Ascending aorta (tissue), 2 donors: Measurements from ENCODE around the gene TMTC1. TPM values are rescaled to one million over a fixed set of nuclear protein-coding genes. Genes with fewer than 3 reads are reported as not detected.

Experiments
- DNase-seq, 2 donors: peaks; one replicate each; pipeline ENCODE4 v3.0.0-alpha.2; 2019; ENCODE audit warnings: low spot score in 2 of 2
- H3K27ac ChIP-seq, 2 donors: fragments of 200-600 bp; sonication (generic); one replicate each; pipeline ENCODE4 v1.5.1; 2016 to 2017; ENCODE audit warnings: mild to moderate bottlenecking in 1 of 2
- H3K27me3 ChIP-seq: fragments of 200-600 bp; sonication (generic); one replicate; pipeline ENCODE4 v1.5.1; 2017
- H3K36me3 ChIP-seq, 2 donors: fragments of 200-600 bp; sonication (generic); one replicate each; pipeline ENCODE4 v1.5.1; 2016
- H3K4me1 ChIP-seq, 2 donors: fragments of 200-600 bp; sonication (generic); one replicate each; pipeline ENCODE4 v1.5.1; 2016 to 2017; ENCODE audit warnings: mild to moderate bottlenecking in 1 of 2
- H3K4me3 ChIP-seq, 2 donors: fragments of 200-600 bp; sonication (generic); one replicate each; pipeline ENCODE4 v1.5.1; 2016 to 2017; ENCODE audit warnings: mild to moderate bottlenecking in 1 of 2
- H3K9me3 ChIP-seq, 2 donors: fragments of 200-600 bp; sonication (generic); one replicate each; pipeline ENCODE4 v1.5.1; 2016
- intact Hi-C: fragments of 100-400 bp; cut with DNase I; formaldehyde crosslinking; loops from one replicate; pipeline ENCODE4 v1.15.1; 2023
- total RNA-seq: library from RNA; depleted of rRNA; stranded (reverse); fragments of >200 nt; gene quantifications from one replicate; pipeline ENCODE4 v1.1.0, GENCODE V29; 2016
- TF ChIP-seq, protein P1 (sequence below), 3 experiments: fragments of 200-600 bp in 2 of 3; fragments of 450-650 bp in 1 of 3; sonication (generic) in 2 of 3; IDR thresholded peaks; one replicate each; pipeline ENCODE4 v1.5.1; 2016 to 2019; ENCODE audit warnings: antibody characterized with exemption in 3 of 3, mild to moderate bottlenecking in 1 of 3, moderate library complexity in 1 of 3

TMTC1 gene
- total RNA-seq, 1 donor from 2014 or later: 176 TPM

DNA sequence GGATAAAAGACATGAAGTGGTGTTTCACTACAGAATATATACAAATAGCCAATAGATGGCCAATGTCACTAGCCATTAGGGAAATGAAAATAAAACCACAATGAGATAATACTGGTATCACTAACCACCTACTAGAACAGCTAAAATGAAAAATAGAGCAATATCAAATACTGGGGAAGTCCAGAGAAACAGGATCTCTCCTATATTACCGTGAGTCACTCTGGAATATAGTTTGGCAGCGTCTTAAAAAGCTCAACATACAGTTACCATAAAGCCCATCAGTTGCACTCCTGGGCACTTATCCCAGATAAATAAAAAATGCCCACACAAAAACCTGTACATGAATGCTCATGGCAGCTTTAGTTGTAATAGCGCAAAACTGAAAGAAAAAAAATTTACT lies 101.7 kb downstream of the TMTC1 start:
- H3K9me3 ChIP-seq: no peaks in the 10 kb centered on the region

DNA sequence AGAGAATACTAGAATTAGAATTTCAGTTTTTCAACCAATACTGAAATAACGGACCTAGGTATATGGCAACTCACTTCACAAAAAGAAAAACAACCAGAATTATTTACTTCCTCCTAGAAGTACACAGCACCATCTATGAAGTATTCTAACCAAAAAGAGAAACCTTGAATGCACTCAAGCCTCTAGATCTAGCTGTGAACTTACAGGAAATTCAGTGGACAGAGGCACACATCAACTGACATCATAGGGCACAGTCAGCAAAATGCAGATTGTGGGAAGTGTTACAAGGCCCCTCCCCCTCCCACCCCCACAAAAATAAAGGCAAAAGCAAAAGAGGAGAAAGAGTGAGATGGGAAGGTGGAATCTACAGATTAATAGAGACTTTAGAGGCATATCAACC lies 102.4 kb downstream of the TMTC1 start:
- peaks cover 0 to 4% of the 10 kb centered on the region in 2 donors for H3K4me1 ChIP-seq
- TF ChIP-seq, protein P1, sequence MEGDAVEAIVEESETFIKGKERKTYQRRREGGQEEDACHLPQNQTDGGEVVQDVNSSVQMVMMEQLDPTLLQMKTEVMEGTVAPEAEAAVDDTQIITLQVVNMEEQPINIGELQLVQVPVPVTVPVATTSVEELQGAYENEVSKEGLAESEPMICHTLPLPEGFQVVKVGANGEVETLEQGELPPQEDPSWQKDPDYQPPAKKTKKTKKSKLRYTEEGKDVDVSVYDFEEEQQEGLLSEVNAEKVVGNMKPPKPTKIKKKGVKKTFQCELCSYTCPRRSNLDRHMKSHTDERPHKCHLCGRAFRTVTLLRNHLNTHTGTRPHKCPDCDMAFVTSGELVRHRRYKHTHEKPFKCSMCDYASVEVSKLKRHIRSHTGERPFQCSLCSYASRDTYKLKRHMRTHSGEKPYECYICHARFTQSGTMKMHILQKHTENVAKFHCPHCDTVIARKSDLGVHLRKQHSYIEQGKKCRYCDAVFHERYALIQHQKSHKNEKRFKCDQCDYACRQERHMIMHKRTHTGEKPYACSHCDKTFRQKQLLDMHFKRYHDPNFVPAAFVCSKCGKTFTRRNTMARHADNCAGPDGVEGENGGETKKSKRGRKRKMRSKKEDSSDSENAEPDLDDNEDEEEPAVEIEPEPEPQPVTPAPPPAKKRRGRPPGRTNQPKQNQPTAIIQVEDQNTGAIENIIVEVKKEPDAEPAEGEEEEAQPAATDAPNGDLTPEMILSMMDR (IDR thresholded peaks at IDR 0.05): no peak
- no peaks in the 10 kb centered on the region for H3K9me3 ChIP-seq
- H3K27me3 ChIP-seq: no peaks in the 10 kb centered on the region
- H3K27ac ChIP-seq: no peak overlapping the region
- intact Hi-C loops: no loop called here
- H3K36me3 ChIP-seq: no peaks in the 10 kb centered on the region
- H3K4me3 ChIP-seq: no peak overlapping the region
- DNase-seq: no peak

More for the DNA sequence above, 101.7 kb downstream of the TMTC1 start:
- no peak for DNase-seq
- no peak overlapping the region for H3K27ac ChIP-seq
- H3K27me3 ChIP-seq: no peaks in the 10 kb centered on the region
- intact Hi-C loops: no loop called here
- TF ChIP-seq, protein P1 (IDR thresholded peaks at IDR 0.05): no peak
- H3K4me1 ChIP-seq: no peaks in the 10 kb centered on the region
- H3K36me3 ChIP-seq: no peaks in the 10 kb centered on the region
- H3K4me3 ChIP-seq: no peak overlapping the region

DNA sequence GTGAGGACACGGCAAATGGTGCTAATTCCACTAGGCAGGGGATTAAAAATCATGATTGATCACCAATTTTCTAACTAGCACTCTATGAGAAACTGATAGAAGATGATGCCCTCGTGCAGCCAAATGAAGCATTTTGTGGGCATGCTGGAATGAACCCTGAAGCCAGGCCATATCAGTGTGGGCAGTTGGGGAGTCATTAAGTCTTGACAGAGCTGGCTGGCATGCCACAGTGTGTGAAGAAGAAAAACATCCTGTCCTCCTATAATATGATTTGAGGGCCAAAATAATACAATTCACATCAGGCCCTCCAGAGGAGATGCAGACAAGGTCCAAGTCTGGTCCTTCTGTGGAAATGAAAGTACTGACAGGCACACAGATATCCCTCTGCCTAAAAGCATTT lies 107.1 kb downstream of the TMTC1 start:
- no peaks in the 10 kb centered on the region for H3K9me3 ChIP-seq
- no peak for DNase-seq
- H3K36me3 ChIP-seq: no peaks in the 10 kb centered on the region
- intact Hi-C loops: no loop called here
- H3K4me1 ChIP-seq: peaks cover 0 to 6% of the 10 kb centered on the region in 2 donors
- H3K27ac ChIP-seq: no peak overlapping the region
- TF ChIP-seq, protein P1 (IDR thresholded peaks at IDR 0.05): no peak
- H3K27me3 ChIP-seq: no peaks in the 10 kb centered on the region
- H3K4me3 ChIP-seq: no peak overlapping the region

DNA sequence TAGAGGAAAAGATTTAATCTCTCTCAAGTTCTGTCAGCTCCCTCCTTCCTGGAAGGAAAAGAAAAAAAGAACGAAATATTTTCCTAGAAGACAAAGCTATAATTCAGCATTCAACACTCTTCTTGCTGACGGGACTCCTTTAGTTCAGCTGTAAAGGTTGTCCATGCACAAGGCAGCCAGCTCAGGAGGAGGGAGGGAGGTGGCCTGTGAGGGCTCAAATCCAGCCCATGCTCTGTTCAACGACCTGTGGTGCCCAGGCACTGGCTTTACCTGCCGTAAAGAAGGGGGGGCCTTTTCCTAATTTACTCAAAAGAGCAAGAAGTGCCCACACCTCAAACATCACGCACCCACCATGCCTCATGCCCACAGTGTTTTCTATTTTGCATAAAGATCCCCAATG lies 109.3 kb downstream of the TMTC1 start:
- Histone ChIP-seq H3K9me3 (no peaks in the 10 kb centered on the region), H3K4me1 (peaks cover 0 to 6% of the 10 kb centered on the region in 2 donors), H3K27ac (no peak overlapping the region), H3K27me3 (no peaks in the 10 kb centered on the region), H3K36me3 (no peaks in the 10 kb centered on the region), H3K4me3 (no peak overlapping the region)
- intact Hi-C loops: no loop called here
- no peak for DNase-seq
- TF ChIP-seq, protein P1 (IDR thresholded peaks at IDR 0.05): no peak

DNA sequence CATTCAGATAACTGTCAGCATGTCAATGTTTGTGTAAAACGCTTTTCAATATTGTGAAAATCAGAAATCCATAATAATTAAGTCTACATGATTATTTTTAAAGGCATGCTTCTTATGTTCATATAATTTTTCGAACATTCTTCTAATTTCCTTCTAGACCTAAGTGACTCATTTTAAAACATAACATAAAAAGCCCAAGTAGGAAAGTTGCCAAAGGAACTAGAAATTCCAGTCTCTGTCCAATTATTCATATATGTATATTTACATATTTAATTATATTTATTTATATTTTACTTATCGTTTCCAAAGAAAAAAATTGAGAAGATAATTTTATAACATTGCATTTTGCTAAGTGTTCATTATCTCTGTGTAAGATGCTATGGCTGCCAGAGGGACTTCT lies 110.4 kb downstream of the TMTC1 start:
- Histone ChIP-seq H3K4me1 (peaks cover 0 to 6% of the 10 kb centered on the region in 2 donors), H3K27me3 (no peaks in the 10 kb centered on the region), H3K27ac (no peak overlapping the region), H3K9me3 (no peaks in the 10 kb centered on the region), H3K36me3 (no peaks in the 10 kb centered on the region), H3K4me3 (no peak overlapping the region)
- TF ChIP-seq, protein P1 (IDR thresholded peaks at IDR 0.05): no peak
- intact Hi-C loops: no loop called here
- DNase-seq: no peak

DNA sequence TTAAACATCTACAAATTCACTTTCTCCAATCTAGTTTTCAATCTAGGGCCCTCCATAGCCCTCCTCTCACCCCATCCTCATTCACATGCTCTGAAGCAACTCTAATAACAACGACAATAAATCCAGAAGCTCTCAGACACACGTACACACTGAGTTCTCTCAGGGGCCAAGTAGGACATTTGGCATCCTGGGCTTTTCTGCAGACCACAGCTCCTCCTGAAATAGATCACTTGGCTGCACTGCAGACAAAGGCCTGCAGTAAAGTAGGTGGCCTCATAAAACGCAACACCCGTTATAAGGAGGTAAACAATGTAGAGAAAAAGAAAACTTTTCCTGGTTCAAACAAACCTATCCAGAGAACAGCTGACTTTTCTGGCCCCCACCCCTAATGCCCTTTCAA lies 111.2 kb downstream of the TMTC1 start:
- H3K27me3 ChIP-seq: no peaks in the 10 kb centered on the region
- no peak overlapping the region for H3K4me3 ChIP-seq
- H3K4me1 ChIP-seq: peaks cover 0 to 6% of the 10 kb centered on the region in 2 donors
- H3K27ac ChIP-seq: no peak overlapping the region
- intact Hi-C loops: no loop called here
- H3K36me3 ChIP-seq: no peaks in the 10 kb centered on the region
- TF ChIP-seq, protein P1 (IDR thresholded peaks at IDR 0.05): no peak
- no peak for DNase-seq
- H3K9me3 ChIP-seq: no peaks in the 10 kb centered on the region
